ENCODE measurements around the gene DDX41. TPM values are rescaled to one million over a fixed set of nuclear protein-coding genes. Genes with fewer than 3 reads are reported as not detected.

Gene DDX41
- total RNA-seq, 2 donors from 2014 or later, result 40.9 to 45.5 TPM

DNA sequence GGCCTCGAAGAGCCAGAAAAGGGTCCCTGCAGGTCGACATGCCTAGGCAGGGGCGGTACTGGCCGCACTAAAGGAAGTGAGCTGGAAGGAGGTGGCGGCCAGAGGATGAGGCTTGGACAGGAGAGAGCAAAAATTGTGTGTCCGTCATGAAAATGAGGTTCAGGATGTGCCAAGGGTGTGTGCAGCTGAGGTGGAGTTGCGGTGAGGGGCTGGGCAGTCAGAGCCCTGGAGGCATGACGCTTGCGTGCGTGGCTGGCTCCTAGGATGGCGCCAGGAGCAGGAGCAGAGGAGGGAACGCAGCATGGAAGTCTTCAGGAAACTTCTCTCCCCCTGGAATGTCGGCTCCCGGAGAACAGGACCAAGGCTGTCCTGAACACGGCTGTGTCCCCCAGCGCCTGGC is 13.9 kb downstream of the DDX41 start:
- H3K4me1 ChIP-seq, result peaks cover 0 to 15% of the 10 kb centered on the region in 2 donors
- H3K27ac ChIP-seq, result no peak overlapping the region
- no peaks in the 10 kb centered on the region for H3K9me3 ChIP-seq
- H3K4me3 ChIP-seq, result no peak overlapping the region
- H3K27me3 ChIP-seq, result no peaks in the 10 kb centered on the region
- no peak for DNase-seq (ENCODE audit: low spot score)
- TF ChIP-seq CTCF (IDR thresholded peaks at IDR 0.05), result no peak
- no peaks in the 10 kb centered on the region for H3K36me3 ChIP-seq

- no peaks in the 10 kb centered on the region for H3K27me3 ChIP-seq
These were observed 14.7 kb downstream of the DDX41 start for GRCh38 chr5:177501874-177502678.

GRCh38 chr5:177500685-177501522 is 15.9 kb downstream of the DDX41 start:
- Histone ChIP-seq H3K4me3 (no peak overlapping the region), H3K27me3 (no peaks in the 10 kb centered on the region), H3K36me3 (no peaks in the 10 kb centered on the region), H3K27ac (no peak overlapping the region), H3K4me1 (peaks cover 0 to 27% of the 10 kb centered on the region in 2 donors), H3K9me3 (no peaks in the 10 kb centered on the region)
- DNase-seq (ENCODE audit: low spot score), result peak; percentile 91
- peak; percentile 89 to 97 for TF ChIP-seq CTCF (IDR thresholded peaks at IDR 0.05)

More at GRCh38 chr5:177501874-177502678, 14.7 kb downstream of the DDX41 start:
- Histone ChIP-seq H3K36me3 (no peaks in the 10 kb centered on the region), H3K27ac (no peak overlapping the region), H3K4me3 (no peak overlapping the region), H3K4me1 (peaks cover 0 to 18% of the 10 kb centered on the region in 2 donors), H3K9me3 (no peaks in the 10 kb centered on the region)
- no peak for DNase-seq (ENCODE audit: low spot score)
- TF ChIP-seq CTCF (IDR thresholded peaks at IDR 0.05), result no peak

- DNase-seq (ENCODE audit: low spot score), result no peak
- Histone ChIP-seq H3K27me3 (no peaks in the 10 kb centered on the region), H3K9me3 (no peaks in the 10 kb centered on the region), H3K27ac (no peak overlapping the region), H3K4me3 (no peak overlapping the region), H3K4me1 (peaks cover 0 to 37% of the 10 kb centered on the region in 2 donors), H3K36me3 (no peaks in the 10 kb centered on the region)
- TF ChIP-seq CTCF (IDR thresholded peaks at IDR 0.05), result no peak
These were observed 16.9 kb downstream of the DDX41 start for GRCh38 chr5:177499842-177500241.

GRCh38 chr5:177498013-177498787 is 18.6 kb downstream of the DDX41 start:
- Histone ChIP-seq H3K36me3 (peaks cover 8% of the 10 kb centered on the region), H3K4me1 (peaks cover 0 to 54% of the 10 kb centered on the region in 2 donors), H3K27me3 (no peaks in the 10 kb centered on the region), H3K4me3 (peak overlapping the region; percentile 88 to 93), H3K9me3 (no peaks in the 10 kb centered on the region), H3K27ac (peak overlapping the region; percentile 95 to 97)
- peak in 1 of 2 donors; percentile 17 for TF ChIP-seq CTCF (IDR thresholded peaks at IDR 0.05)
- DNase-seq (ENCODE audit: low spot score), result no peak

Data from right atrium auricular region (tissue), 2 donors.